Mammary epithelial cell (primary cell): ENCODE results near the gene MRPL19.

Experiments
- EZH2 ChIP-seq: IDR thresholded peaks from 2 replicates; pipeline ENCODE4 v1.6.1; 2012; ENCODE audit warnings: low read length, inconsistent platforms, borderline replicate concordance
- TF ChIP-seq, protein P1 (sequence below), 2 donors: IDR thresholded peaks in 1 of 2; conservative IDR thresholded peaks in 1 of 2; 2 replicates each; pipeline ENCODE4 v1.5.1; 2011 to 2012; ENCODE audit warnings: inconsistent platforms in 2 of 2, low read length in 2 of 2, mild to moderate bottlenecking in 2 of 2, control low read depth in 1 of 2, low read depth in 1 of 2; ENCODE audit not compliant: insufficient read depth in 1 of 2; ENCODE audit errors: extremely low read depth in 1 of 2

DNA sequence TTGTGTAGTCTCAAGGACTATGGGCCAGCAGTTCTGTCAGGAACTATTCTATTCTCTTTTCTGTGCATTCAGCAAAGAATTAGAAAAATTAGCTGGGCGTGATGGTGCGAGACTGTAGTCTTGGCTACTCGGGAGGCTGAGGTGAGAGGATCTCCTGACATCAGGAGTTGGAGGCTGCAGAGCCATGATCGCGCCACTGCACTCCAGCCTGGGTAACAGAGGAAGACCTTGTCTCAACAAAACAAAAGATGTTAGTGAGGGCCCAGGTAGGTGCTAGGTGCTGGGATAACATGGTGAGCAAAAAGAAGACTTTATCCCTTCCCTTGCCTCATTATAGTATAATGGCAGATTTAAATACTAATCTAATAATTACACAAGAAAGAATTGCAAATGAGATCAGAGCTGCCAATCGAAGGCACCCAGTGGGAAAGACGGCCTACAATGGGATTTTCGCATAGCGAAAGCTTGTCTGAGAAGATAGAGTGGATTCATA lies 447 bp upstream of the MRPL19 start:
- TF ChIP-seq, protein P1, sequence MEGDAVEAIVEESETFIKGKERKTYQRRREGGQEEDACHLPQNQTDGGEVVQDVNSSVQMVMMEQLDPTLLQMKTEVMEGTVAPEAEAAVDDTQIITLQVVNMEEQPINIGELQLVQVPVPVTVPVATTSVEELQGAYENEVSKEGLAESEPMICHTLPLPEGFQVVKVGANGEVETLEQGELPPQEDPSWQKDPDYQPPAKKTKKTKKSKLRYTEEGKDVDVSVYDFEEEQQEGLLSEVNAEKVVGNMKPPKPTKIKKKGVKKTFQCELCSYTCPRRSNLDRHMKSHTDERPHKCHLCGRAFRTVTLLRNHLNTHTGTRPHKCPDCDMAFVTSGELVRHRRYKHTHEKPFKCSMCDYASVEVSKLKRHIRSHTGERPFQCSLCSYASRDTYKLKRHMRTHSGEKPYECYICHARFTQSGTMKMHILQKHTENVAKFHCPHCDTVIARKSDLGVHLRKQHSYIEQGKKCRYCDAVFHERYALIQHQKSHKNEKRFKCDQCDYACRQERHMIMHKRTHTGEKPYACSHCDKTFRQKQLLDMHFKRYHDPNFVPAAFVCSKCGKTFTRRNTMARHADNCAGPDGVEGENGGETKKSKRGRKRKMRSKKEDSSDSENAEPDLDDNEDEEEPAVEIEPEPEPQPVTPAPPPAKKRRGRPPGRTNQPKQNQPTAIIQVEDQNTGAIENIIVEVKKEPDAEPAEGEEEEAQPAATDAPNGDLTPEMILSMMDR (conservative IDR thresholded peaks at IDR 0.05 in 1 of 2, IDR thresholded peaks at IDR 0.05 in 1 of 2; ENCODE audit: extremely low read depth in 1 of 2, insufficient read depth in 1 of 2, low read depth in 1 of 2, low read length in 2 of 2): no peak
- TF ChIP-seq EZH2: no peak
